Loucy (cell line): Measurements from ENCODE around the gene SHB.

Source experiments
- EZH2phosphoT487 ChIP-seq: fragments of 200-600 bp; IDR thresholded peaks from 2 replicates; pipeline ENCODE4 v1.6.1; 2018; ENCODE audit warnings: antibody characterized with exemption, mild to moderate bottlenecking, moderate library complexity, borderline replicate concordance
- TF ChIP-seq, protein P1 (sequence below): fragments of 200-600 bp; sonication (generic); conservative IDR thresholded peaks from 2 replicates; pipeline ENCODE4 v1.5.1; 2014; ENCODE audit warnings: mild to moderate bottlenecking, antibody characterized with exemption, low read length

GRCh38 chr9:37961351-37961750 is 107.7 kb downstream of the SHB start:
- TF ChIP-seq, protein P1, sequence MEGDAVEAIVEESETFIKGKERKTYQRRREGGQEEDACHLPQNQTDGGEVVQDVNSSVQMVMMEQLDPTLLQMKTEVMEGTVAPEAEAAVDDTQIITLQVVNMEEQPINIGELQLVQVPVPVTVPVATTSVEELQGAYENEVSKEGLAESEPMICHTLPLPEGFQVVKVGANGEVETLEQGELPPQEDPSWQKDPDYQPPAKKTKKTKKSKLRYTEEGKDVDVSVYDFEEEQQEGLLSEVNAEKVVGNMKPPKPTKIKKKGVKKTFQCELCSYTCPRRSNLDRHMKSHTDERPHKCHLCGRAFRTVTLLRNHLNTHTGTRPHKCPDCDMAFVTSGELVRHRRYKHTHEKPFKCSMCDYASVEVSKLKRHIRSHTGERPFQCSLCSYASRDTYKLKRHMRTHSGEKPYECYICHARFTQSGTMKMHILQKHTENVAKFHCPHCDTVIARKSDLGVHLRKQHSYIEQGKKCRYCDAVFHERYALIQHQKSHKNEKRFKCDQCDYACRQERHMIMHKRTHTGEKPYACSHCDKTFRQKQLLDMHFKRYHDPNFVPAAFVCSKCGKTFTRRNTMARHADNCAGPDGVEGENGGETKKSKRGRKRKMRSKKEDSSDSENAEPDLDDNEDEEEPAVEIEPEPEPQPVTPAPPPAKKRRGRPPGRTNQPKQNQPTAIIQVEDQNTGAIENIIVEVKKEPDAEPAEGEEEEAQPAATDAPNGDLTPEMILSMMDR, result no peak
- TF ChIP-seq EZH2phosphoT487, result no peak
